T-helper 2 cell treated with Interferon-gamma antibody and Interleukin-4, amounts not matched to agents 100 ng/mL and 5 ng/mL, for 36 hours (primary cell): ENCODE results near the gene PLAAT2. TPM values are rescaled to one million over a fixed set of nuclear protein-coding genes. Genes with fewer than 3 reads are reported as not detected.
"Not testable (repeated sequence)": the region's sequence is repeated elsewhere in the genome, so short reads cannot be mapped to it uniquely, and the experiment has no call there.

ENCODE experiments used
- intact Hi-C: fragments of 100-400 bp; cut with micrococcal nuclease; formaldehyde crosslinking; loops from one replicate; pipeline ENCODE4 v1.15.1; 2023
- total RNA-seq: library from RNA; stranded (reverse); gene quantifications from 2 replicates; pipeline ENCODE4 v1.2.3, GENCODE V29; 2022

The PLAAT2 gene
- not detected in 2 replicates for total RNA-seq

GRCh38 chr11:63563201-63564055 is at the start of gene PLAAT2:
Gene PLAAT2 (minus strand): TSS chr11:63563379. CDS start chr11:63563324, 55 bp downstream.
- intact Hi-C loops: loop anchor here (1.0 kb wide), 1 partner anchor 27 kb away; the partner anchor contains the start of gene PLAAT4

- intact Hi-C loops: loop anchor here (10.0 kb wide), 1 partner anchor 77 kb away; the partner anchor contains the start of gene PLAAT4
These were observed 49.0 kb upstream of the PLAAT2 start for GRCh38 chr11:63612181-63612580.

- intact Hi-C loops: loop anchor here (10.0 kb wide), 1 partner anchor 77 kb away; the partner anchor contains the start of gene PLAAT4
These were observed 48.2 kb upstream of the PLAAT2 start for GRCh38 chr11:63611395-63611747.

- intact Hi-C loops: loop anchor here (10.0 kb wide), 1 partner anchor 76 kb away; the partner anchor contains the start of gene PLAAT4
These were observed 47.6 kb upstream of the PLAAT2 start for GRCh38 chr11:63610604-63611394.

- intact Hi-C loops: loop anchor here (10.0 kb wide), 1 partner anchor 75 kb away; the partner anchor contains the start of gene PLAAT4
These were observed 46.9 kb upstream of the PLAAT2 start for GRCh38 chr11:63609971-63610580.

GRCh38 chr11:63609536-63609935 is 46.4 kb upstream of the PLAAT2 start:
- intact Hi-C loops: no loop called here

GRCh38 chr11:63608353-63609345 is 45.5 kb upstream of the PLAAT2 start:
- intact Hi-C loops: no loop called here

- intact Hi-C loops: no loop called here
These were observed 40.0 kb upstream of the PLAAT2 start for GRCh38 chr11:63603180-63603518.

GRCh38 chr11:63602290-63603179 is 39.4 kb upstream of the PLAAT2 start:
- intact Hi-C loops: not testable (repeated sequence)

GRCh38 chr11:63599211-63600122 is 36.3 kb upstream of the PLAAT2 start:
- intact Hi-C loops: no loop called here

GRCh38 chr11:63598556-63598955 is 35.4 kb upstream of the PLAAT2 start:
- intact Hi-C loops: no loop called here

- intact Hi-C loops: no loop called here
These were observed 32.1 kb upstream of the PLAAT2 start for GRCh38 chr11:63595296-63595695.

GRCh38 chr11:63592975-63593395 is 29.8 kb upstream of the PLAAT2 start:
- intact Hi-C loops: no loop called here

GRCh38 chr11:63590024-63590788 is 27.0 kb upstream of the PLAAT2 start:
- intact Hi-C loops: no loop called here

- intact Hi-C loops: no loop called here
These were observed 25.8 kb upstream of the PLAAT2 start for GRCh38 chr11:63589000-63589399.

GRCh38 chr11:63586451-63587166 is 23.4 kb upstream of the PLAAT2 start:
- intact Hi-C loops: no loop called here

GRCh38 chr11:63583357-63583677 is 20.1 kb upstream of the PLAAT2 start:
- intact Hi-C loops: no loop called here
